ENCODE measurements around the gene GAS1. TPM values are rescaled to one million over a fixed set of nuclear protein-coding genes. Genes with fewer than 3 reads are reported as not detected.

Gene GAS1
- total and polyA plus RNA-seq, 2 of the 4 experiments (the other 2 are of a cell fraction): 1.8 to 2.2 TPM

- Histone ChIP-seq H2BK120ac (ENCODE audit: low read depth, low read length) (no peak overlapping the region), H3K4me3 (ENCODE audit: insufficient read depth, low read depth, low read length) (no peak overlapping the region), H3K4me2 (ENCODE audit: low read depth, low read length) (no peak overlapping the region), H3K4ac (ENCODE audit: low read depth, low read length) (no peak overlapping the region), H3K79me1 (ENCODE audit: low read depth in 1 of 2, low read length in 2 of 2) (no peaks in the 10 kb centered on the region), H3K27ac (ENCODE audit: insufficient read depth, low read length) (no peak overlapping the region), H2BK15ac (ENCODE audit: low read depth, low read length) (no peak overlapping the region), H3K56ac (ENCODE audit: extremely low read depth, insufficient read depth, low read length) (no peak overlapping the region), H4K20me1 (ENCODE audit: insufficient read depth, low read length) (no peaks in the 10 kb centered on the region), H2AK9ac (replicated peaks; ENCODE audit: low read depth, low read length, poor library complexity) (no peak overlapping the region), H3K27me3 (ENCODE audit: control insufficient read depth, insufficient read depth, low read length) (no peaks in the 10 kb centered on the region), H2BK20ac (ENCODE audit: low read depth, low read length) (no peak overlapping the region), H3K14ac (replicated peaks; ENCODE audit: low read depth, low read length) (no peak overlapping the region), H4K5ac (ENCODE audit: low read depth, low read length) (no peak overlapping the region), H3K36me3 (ENCODE audit: control insufficient read depth, insufficient read depth, low read length) (no peaks in the 10 kb centered on the region), H2BK5ac (ENCODE audit: low read depth, low read length, poor library complexity, severe bottlenecking) (no peak overlapping the region), H4K91ac (ENCODE audit: insufficient read depth, low read depth, low read length) (no peak overlapping the region), H3K4me1 (ENCODE audit: control insufficient read depth, insufficient read depth, low read length) (no peaks in the 10 kb centered on the region), H4K8ac (ENCODE audit: low read depth in 2 of 2, low read length in 2 of 2) (no peak overlapping the region), H3K9ac (ENCODE audit: low read depth, low read length) (no peak overlapping the region), H2AK5ac (ENCODE audit: low read depth, low read length) (no peak overlapping the region), H2AFZ (replicated peaks; ENCODE audit: low read length, poor library complexity) (no peak overlapping the region), H3K9me3 (ENCODE audit: control insufficient read depth, insufficient read depth, low read length) (peaks cover 6% of the 10 kb centered on the region; the same call in 1 of the 2 replicates), H3K9me1 (ENCODE audit: insufficient read depth, low read length) (no peaks in the 10 kb centered on the region), H3K18ac (ENCODE audit: low read depth, low read length) (no peak overlapping the region), H3K23ac (ENCODE audit: low read depth, low read length) (no peak overlapping the region)
- CTCF ChIA-PET: no interaction called here
- intact Hi-C loops (cut with micrococcal nuclease) (no loop called here), in situ Hi-C loops (cut with MboI; ENCODE audit: low sequenced_read_pairs) (no loop called here), dilution Hi-C loops (cut with HindIII; ENCODE audit: low sequenced_read_pairs, unreplicated experiment) (no loop called here)
- ATAC-seq (ENCODE audit: low read depth): peak; percentile 16; the same call in 1 of the 2 replicates
- TF ChIP-seq RCOR1 (IDR thresholded peaks at IDR 0.05; ENCODE audit: insufficient replicate concordance, low read length) (no peak), ELK1 (IDR thresholded peaks at IDR 0.05; ENCODE audit: borderline replicate concordance, low read depth, low read length) (no peak), CEBPB (IDR thresholded peaks at IDR 0.05; ENCODE audit: low read depth, low read length) (no peak), NFE2L2 (IDR thresholded peaks at IDR 0.05; ENCODE audit: low read depth, low read length) (no peak), MAFK (IDR thresholded peaks at IDR 0.05; ENCODE audit: low read depth, low read length) (no peak), CTCF (conservative IDR thresholded peaks at IDR 0.05; ENCODE audit: low read depth, low read length) (no peak)
- DNase-seq: peak; percentile 41
- WGBS, 2 experiments (ENCODE audit: extremely low coverage in 2 of 2, insufficient read length in 1 of 2): no CpG with 5 or more reads among the region's 5 CpGs
- POLR2A ChIA-PET (ENCODE audit: unreplicated experiment): no interaction called here
- BruUV-seq (replicated peaks): no TSS peak
These were observed 5.9 kb upstream of the GAS1 start for GRCh38 chr9:86953181-86953580.

Data from IMR-90 (cell line).